SIG-M5 (cell line): ENCODE measurements around the gene TOLLIP.

Source experiments
- DNase-seq: peaks from one replicate; lab custom pipeline; 2025; lab: John Stamatoyannopoulos, UW

TOLLIP gene

GRCh38 chr11:1298695-1299492 is 10.5 kb downstream of the TOLLIP start:
- DNase-seq = no peak

GRCh38 chr11:1297576-1298473 is 11.6 kb downstream of the TOLLIP start:
- no peak for DNase-seq

- no peak for DNase-seq
Observed at GRCh38 chr11:1297011-1297575, 12.3 kb downstream of the TOLLIP start.

- DNase-seq = no peak
Observed at GRCh38 chr11:1296287-1296686, 13.1 kb downstream of the TOLLIP start.

GRCh38 chr11:1295591-1295990 is 13.8 kb downstream of the TOLLIP start:
- no peak for DNase-seq

GRCh38 chr11:1295086-1295485 is 14.3 kb downstream of the TOLLIP start:
- no peak for DNase-seq

- DNase-seq = no peak
Observed at GRCh38 chr11:1293619-1294015, 15.8 kb downstream of the TOLLIP start.

GRCh38 chr11:1292644-1293618 is 16.5 kb downstream of the TOLLIP start:
- DNase-seq = no peak

- no peak for DNase-seq
Observed at GRCh38 chr11:1292018-1292643, 17.3 kb downstream of the TOLLIP start.

- DNase-seq = no peak
Observed at GRCh38 chr11:1291295-1292017, 18.0 kb downstream of the TOLLIP start.

GRCh38 chr11:1290052-1291040 is 19.1 kb downstream of the TOLLIP start:
- no peak for DNase-seq

GRCh38 chr11:1289211-1289935 is 20.1 kb downstream of the TOLLIP start:
- DNase-seq = no peak

- no peak for DNase-seq
Observed at GRCh38 chr11:1288426-1289151, 20.8 kb downstream of the TOLLIP start.

GRCh38 chr11:1287928-1288327 is 21.5 kb downstream of the TOLLIP start:
- DNase-seq = no peak

- no peak for DNase-seq
Observed at GRCh38 chr11:1285876-1286275, 23.6 kb downstream of the TOLLIP start.

- DNase-seq = no peak
Observed at GRCh38 chr11:1285316-1285744, 24.1 kb downstream of the TOLLIP start.

- DNase-seq = no peak
Observed at GRCh38 chr11:1283906-1284305, 25.5 kb downstream of the TOLLIP start.

GRCh38 chr11:1283091-1283511 is 26.3 kb downstream of the TOLLIP start:
- no peak for DNase-seq
